Calu3 (cell line): ENCODE measurements around the gene C17orf58. TPM values are rescaled to one million over a fixed set of nuclear protein-coding genes. Genes with fewer than 3 reads are reported as not detected.

Experiments
- BruUV-seq: library from RNA; stranded (reverse); fragments of 400-500 nt; replicated peaks from 2 replicates; lab custom pipeline; 2021; lab: Mats Ljungman, UMichigan
- CTCF ChIA-PET: fragments of 300-600 bp; sonication (Branson Sonifier 250); formaldehyde crosslinking; loops from one replicate; lab custom pipeline; 2022; ENCODE audit warnings: antibody characterized with exemption; lab: Charles Lee
- DNase-seq: peaks from one replicate; pipeline ENCODE4 v3.0.0; 2022
- H3K27ac Mint-ChIP-seq: one replicate; pipeline ENCODE4 v1.8.0; 2022; ENCODE audit warnings: mixed read lengths; ENCODE audit not compliant: unreplicated experiment
- H3K27me3 Mint-ChIP-seq: one replicate; pipeline ENCODE4 v1.8.0; 2022; ENCODE audit warnings: mixed read lengths; ENCODE audit not compliant: unreplicated experiment
- H3K36me3 Mint-ChIP-seq: one replicate; pipeline ENCODE4 v1.8.0; 2022; ENCODE audit warnings: mild to moderate bottlenecking, moderate library complexity, mixed read lengths; ENCODE audit not compliant: insufficient read depth, unreplicated experiment
- H3K4me1 Mint-ChIP-seq: one replicate; pipeline ENCODE4 v1.8.0; 2022; ENCODE audit warnings: mild to moderate bottlenecking, low read depth, mixed read lengths; ENCODE audit not compliant: unreplicated experiment
- H3K4me3 Mint-ChIP-seq: one replicate; pipeline ENCODE4 v1.8.0; 2022; ENCODE audit warnings: mild to moderate bottlenecking, low read depth, moderate library complexity, mixed read lengths; ENCODE audit not compliant: unreplicated experiment
- H3K9me3 Mint-ChIP-seq: one replicate; pipeline ENCODE4 v1.8.0; 2022; ENCODE audit warnings: low read depth, mixed read lengths; ENCODE audit not compliant: unreplicated experiment
- intact Hi-C: fragments of 100-400 bp; cut with micrococcal nuclease; formaldehyde crosslinking; loops from one replicate; pipeline ENCODE4 v1.10.0; 2022; ENCODE audit not compliant: unreplicated experiment
- total RNA-seq: library from RNA; stranded (reverse); gene quantifications from 2 replicates; pipeline ENCODE4 v1.2.3, GENCODE V29; 2022
- TF ChIP-seq, protein P1 (sequence below): fragments of 200-600 bp; IDR thresholded peaks from one replicate; pipeline ENCODE4 v1.8.0; 2022; ENCODE audit warnings: antibody characterized with exemption; ENCODE audit not compliant: unreplicated experiment

C17orf58 gene
- total RNA-seq, 1 experiment from 2014 or later: 11.8 TPM

DNA sequence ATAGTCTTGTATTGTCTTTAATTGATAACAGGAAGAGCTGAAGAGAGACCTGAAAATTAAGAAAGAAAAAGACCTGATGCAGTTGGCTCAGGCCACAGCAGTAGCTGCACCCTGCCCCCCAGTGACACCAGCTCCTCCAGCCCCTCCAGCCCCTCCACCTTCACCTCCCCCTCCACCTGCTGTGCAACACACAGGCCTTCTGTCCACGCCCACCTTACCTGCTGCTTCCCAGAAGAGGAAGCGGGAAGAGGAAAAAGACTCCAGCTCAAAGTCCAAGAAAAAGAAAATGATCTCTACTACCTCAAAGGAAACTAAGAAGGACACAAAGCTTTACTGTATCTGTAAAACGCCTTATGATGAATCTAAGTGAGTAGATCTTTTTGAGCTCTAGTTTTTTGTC is 36.8 kb downstream of the C17orf58 start:
- no peaks in the 10 kb centered on the region for H3K9me3 Mint-ChIP-seq
- peaks cover 10% of the 10 kb centered on the region for H3K36me3 Mint-ChIP-seq
- TF ChIP-seq, protein P1, sequence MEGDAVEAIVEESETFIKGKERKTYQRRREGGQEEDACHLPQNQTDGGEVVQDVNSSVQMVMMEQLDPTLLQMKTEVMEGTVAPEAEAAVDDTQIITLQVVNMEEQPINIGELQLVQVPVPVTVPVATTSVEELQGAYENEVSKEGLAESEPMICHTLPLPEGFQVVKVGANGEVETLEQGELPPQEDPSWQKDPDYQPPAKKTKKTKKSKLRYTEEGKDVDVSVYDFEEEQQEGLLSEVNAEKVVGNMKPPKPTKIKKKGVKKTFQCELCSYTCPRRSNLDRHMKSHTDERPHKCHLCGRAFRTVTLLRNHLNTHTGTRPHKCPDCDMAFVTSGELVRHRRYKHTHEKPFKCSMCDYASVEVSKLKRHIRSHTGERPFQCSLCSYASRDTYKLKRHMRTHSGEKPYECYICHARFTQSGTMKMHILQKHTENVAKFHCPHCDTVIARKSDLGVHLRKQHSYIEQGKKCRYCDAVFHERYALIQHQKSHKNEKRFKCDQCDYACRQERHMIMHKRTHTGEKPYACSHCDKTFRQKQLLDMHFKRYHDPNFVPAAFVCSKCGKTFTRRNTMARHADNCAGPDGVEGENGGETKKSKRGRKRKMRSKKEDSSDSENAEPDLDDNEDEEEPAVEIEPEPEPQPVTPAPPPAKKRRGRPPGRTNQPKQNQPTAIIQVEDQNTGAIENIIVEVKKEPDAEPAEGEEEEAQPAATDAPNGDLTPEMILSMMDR: no peak
- no peak overlapping the region for H3K27ac Mint-ChIP-seq
- no peaks in the 10 kb centered on the region for H3K27me3 Mint-ChIP-seq
- peaks cover 8% of the 10 kb centered on the region for H3K4me1 Mint-ChIP-seq
- intact Hi-C loops: no loop called here
- CTCF ChIA-PET: interaction anchor here (0.6 kb wide), 2 partner anchors 9 to 52 kb away, joined by 3 read pairs; no protein-coding TSS in a partner anchor
- no peak for DNase-seq
- no TSS peak for BruUV-seq
- H3K4me3 Mint-ChIP-seq: no peak overlapping the region

DNA sequence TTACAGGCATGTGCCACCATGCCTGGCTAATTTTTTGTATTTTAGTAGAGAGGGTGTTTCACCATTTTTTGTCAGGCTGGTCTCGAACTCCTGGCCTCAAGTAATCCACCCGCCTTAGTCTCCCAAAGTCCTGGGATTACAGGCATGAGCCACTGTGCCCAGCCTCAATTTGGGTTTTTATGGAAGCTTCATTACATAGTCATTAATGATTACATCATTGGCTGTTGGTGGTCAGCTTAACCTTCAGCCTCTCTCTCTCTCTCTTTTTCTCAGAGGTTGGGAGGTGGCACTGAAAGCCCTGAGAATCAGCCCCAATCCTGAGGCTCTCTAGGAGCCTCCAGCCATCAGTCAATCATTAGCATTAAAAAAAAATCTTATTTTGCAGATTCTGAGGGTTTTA is 45.3 kb downstream of the C17orf58 start:
- TF ChIP-seq, protein P1: no peak
- H3K36me3 Mint-ChIP-seq: peaks cover 56% of the 10 kb centered on the region
- H3K4me1 Mint-ChIP-seq: no peaks in the 10 kb centered on the region
- H3K27ac Mint-ChIP-seq: no peak overlapping the region
- no peak for DNase-seq
- no peaks in the 10 kb centered on the region for H3K27me3 Mint-ChIP-seq
- no peaks in the 10 kb centered on the region for H3K9me3 Mint-ChIP-seq
- intact Hi-C loops: no loop called here
- BruUV-seq: no TSS peak
- H3K4me3 Mint-ChIP-seq: no peak overlapping the region
- CTCF ChIA-PET: interaction anchor here (0.6 kb wide), 1 partner anchor 160 kb away, joined by 3 read pairs; no protein-coding TSS in a partner anchor

DNA sequence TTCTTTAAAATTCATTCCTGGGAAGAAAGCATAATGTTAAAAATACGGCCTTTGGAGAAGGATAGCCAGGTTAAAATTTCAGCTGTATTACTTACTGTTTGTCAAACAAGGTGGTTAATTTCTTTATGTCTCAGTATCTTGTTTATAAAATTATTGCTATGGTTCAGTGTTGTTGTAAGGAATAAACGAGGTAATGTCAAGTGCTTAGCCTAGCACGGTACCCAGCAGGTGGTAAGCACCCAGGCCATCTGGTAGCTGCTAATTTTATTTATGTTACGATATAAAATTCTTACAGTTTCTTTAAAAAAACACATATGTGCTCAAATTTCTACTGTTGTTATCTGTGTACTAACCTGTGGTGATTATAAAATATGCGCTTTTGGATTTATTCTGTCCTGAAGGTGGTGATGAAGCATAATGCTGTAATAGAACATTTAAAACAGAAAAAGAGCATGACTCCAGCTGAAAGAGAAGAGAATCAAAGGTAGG is 48.9 kb downstream of the C17orf58 start:
- intact Hi-C loops: no loop called here
- Mint-ChIP-seq H3K4me3 (no peak overlapping the region), H3K27me3 (no peaks in the 10 kb centered on the region), H3K36me3 (peaks cover 45% of the 10 kb centered on the region), H3K27ac (no peak overlapping the region), H3K9me3 (no peaks in the 10 kb centered on the region), H3K4me1 (no peaks in the 10 kb centered on the region)
- BruUV-seq: no TSS peak
- no peak for DNase-seq
- TF ChIP-seq, protein P1: no peak
- CTCF ChIA-PET: no interaction called here

DNA sequence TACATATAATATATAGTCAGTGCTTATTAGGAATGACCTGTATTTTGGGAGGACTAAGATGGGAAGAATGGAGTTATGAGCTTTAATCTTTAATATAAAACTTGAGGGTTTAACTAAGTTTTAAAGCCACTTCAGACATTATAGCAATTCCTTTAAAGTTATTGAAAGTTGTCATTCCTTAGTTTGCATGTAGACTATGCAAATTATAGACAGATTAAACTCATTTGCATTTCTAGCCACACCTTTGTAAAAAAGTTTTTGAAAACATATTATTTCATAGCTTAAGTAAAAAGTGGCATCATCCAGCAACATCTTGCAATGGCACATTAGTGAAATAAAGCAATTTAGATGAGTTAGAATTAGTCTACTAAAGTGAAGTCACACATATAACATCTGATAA is 49.8 kb downstream of the C17orf58 start:
- Mint-ChIP-seq H3K27me3 (no peaks in the 10 kb centered on the region), H3K27ac (no peak overlapping the region), H3K9me3 (no peaks in the 10 kb centered on the region), H3K4me1 (no peaks in the 10 kb centered on the region), H3K4me3 (no peak overlapping the region), H3K36me3 (peaks cover 37% of the 10 kb centered on the region)
- CTCF ChIA-PET: no interaction called here
- BruUV-seq: no TSS peak
- no peak for DNase-seq
- TF ChIP-seq, protein P1: no peak
- intact Hi-C loops: no loop called here
